ENCODE results near the gene MVB12B. TPM values are rescaled to one million over a fixed set of nuclear protein-coding genes. Genes with fewer than 3 reads are reported as not detected.
A peak's percentile ranks its signal among the peaks of the same experiment; 100 is the strongest.

MVB12B gene
- total and polyA plus RNA-seq, 2 experiments from 2014 or later = 19.0 to 29.9 TPM

DNA sequence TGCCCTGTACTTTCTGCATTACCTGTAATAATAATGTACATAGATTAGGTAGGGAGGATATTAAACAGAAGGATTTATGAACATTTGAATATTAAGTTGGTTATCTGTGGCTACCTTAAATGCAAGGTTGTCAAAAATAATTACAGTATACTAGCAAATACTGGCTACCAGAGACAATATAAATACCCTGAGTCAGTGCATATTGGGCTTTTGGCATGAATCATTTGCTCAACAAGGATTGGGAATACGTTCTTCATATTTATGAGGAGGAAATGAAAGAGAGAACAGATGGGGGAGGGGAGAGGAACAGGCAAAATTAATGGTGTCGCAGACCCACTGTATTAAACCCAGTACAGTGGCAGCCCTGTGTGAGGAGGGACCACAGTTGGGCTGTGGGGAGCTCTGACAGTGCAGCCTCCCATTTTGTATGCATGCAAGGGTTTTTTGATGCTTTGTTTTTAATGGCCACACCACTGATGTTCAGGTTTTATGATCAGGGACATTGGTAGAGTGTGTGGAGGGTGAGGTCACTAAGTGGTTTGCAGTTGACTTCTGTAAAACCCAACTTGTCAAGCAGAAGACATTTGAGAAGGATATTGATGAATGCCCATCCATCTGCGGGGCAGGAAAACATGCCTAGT, 56.9 kb downstream of the MVB12B start:
- H3K9me3 ChIP-seq (ENCODE audit: low read depth) = no peaks in the 10 kb centered on the region
- TF ChIP-seq, protein P1, sequence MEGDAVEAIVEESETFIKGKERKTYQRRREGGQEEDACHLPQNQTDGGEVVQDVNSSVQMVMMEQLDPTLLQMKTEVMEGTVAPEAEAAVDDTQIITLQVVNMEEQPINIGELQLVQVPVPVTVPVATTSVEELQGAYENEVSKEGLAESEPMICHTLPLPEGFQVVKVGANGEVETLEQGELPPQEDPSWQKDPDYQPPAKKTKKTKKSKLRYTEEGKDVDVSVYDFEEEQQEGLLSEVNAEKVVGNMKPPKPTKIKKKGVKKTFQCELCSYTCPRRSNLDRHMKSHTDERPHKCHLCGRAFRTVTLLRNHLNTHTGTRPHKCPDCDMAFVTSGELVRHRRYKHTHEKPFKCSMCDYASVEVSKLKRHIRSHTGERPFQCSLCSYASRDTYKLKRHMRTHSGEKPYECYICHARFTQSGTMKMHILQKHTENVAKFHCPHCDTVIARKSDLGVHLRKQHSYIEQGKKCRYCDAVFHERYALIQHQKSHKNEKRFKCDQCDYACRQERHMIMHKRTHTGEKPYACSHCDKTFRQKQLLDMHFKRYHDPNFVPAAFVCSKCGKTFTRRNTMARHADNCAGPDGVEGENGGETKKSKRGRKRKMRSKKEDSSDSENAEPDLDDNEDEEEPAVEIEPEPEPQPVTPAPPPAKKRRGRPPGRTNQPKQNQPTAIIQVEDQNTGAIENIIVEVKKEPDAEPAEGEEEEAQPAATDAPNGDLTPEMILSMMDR (IDR thresholded peaks at IDR 0.05; ENCODE audit: low read depth, low read length) = no peak
- no peak overlapping the region for H3K4me3 ChIP-seq
- H3K27ac ChIP-seq = no peak overlapping the region
- H3K27me3 ChIP-seq = no peaks in the 10 kb centered on the region
- H3K4me1 ChIP-seq (ENCODE audit: low read depth) = no peaks in the 10 kb centered on the region
- peaks cover 10% of the 10 kb centered on the region for H3K36me3 ChIP-seq
- no peak for DNase-seq (ENCODE audit: low read depth in 1 of 2, low spot score in 1 of 2)

DNA sequence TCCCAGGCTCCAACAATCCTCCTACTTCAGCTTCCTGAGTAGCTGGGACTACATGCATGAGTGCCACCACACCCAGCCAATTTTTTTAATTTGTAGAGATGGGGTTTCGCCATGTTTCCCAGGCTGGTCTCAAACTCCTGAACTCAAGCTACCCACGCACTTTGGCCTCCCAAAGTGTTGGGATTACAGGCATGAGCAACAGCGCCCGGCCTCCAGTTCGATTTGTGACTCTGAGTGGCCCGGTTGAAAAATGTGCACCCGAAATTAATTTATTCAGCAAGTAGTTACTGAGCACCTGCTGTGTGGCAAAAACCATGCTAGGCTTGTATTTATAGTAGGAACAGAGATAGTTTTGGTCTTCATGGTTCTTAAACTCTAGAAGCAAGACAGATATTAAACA, 58.3 kb downstream of the MVB12B start:
- Histone ChIP-seq H3K36me3 (peaks cover 10% of the 10 kb centered on the region), H3K4me1 (ENCODE audit: low read depth) (no peaks in the 10 kb centered on the region), H3K27me3 (no peaks in the 10 kb centered on the region), H3K27ac (no peak overlapping the region), H3K4me3 (no peak overlapping the region), H3K9me3 (ENCODE audit: low read depth) (no peaks in the 10 kb centered on the region)
- DNase-seq (ENCODE audit: low read depth in 1 of 2, low spot score in 1 of 2) = no peak
- TF ChIP-seq, protein P1 (IDR thresholded peaks at IDR 0.05; ENCODE audit: low read depth, low read length) = no peak

DNA sequence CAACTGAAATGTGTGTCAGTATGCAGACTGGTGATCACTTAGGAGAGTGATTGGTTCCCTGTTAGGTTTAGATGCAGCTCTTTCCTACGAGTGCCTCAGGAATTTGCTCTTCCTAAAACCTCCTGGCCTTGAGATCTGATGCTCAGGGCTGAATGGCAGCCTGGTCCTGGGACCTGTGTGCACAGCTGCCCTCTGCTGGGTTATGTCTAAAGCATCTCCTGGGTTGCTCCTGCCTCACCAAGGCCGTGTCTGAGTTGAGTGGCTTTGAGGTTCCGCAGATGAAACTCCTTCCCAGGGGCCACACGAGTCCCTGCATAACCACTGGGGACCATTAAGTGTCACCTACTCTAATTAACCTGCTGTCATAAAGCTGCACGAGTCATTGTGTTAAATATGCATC, 59.5 kb downstream of the MVB12B start:
- Histone ChIP-seq H3K4me1 (ENCODE audit: low read depth) (no peaks in the 10 kb centered on the region), H3K4me3 (no peak overlapping the region), H3K27me3 (no peaks in the 10 kb centered on the region), H3K9me3 (ENCODE audit: low read depth) (no peaks in the 10 kb centered on the region), H3K36me3 (peaks cover 10% of the 10 kb centered on the region), H3K27ac (no peak overlapping the region)
- TF ChIP-seq, protein P1 (IDR thresholded peaks at IDR 0.05; ENCODE audit: low read depth, low read length) = peak; percentile 26
- DNase-seq (ENCODE audit: low read depth in 1 of 2, low spot score in 1 of 2) = peak; percentile 27 to 34

DNA sequence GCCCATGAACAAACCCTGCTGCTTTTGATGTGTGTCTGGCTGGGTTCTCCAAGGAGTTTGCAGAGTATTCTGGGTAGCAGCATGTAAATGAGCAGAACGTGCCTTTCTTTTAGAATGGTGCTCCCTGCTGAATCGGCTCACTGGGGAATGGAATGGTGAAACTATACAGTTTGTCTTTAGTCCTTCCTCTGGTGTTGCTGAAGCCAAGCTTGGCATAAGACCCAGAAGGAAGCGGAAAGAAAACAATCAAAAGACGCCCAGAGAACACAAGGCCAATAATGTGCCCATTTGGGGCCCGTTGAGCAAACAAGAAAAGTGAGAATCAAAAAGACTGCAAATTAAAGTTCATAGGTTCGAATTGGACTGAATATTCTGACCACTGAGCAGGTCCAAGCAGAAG, 60.1 kb downstream of the MVB12B start:
- Histone ChIP-seq H3K9me3 (ENCODE audit: low read depth) (no peaks in the 10 kb centered on the region), H3K27ac (no peak overlapping the region), H3K36me3 (peaks cover 10% of the 10 kb centered on the region), H3K27me3 (no peaks in the 10 kb centered on the region), H3K4me3 (no peak overlapping the region), H3K4me1 (ENCODE audit: low read depth) (no peaks in the 10 kb centered on the region)
- DNase-seq (ENCODE audit: low read depth in 1 of 2, low spot score in 1 of 2) = no peak
- TF ChIP-seq, protein P1 (IDR thresholded peaks at IDR 0.05; ENCODE audit: low read depth, low read length) = no peak

DNA sequence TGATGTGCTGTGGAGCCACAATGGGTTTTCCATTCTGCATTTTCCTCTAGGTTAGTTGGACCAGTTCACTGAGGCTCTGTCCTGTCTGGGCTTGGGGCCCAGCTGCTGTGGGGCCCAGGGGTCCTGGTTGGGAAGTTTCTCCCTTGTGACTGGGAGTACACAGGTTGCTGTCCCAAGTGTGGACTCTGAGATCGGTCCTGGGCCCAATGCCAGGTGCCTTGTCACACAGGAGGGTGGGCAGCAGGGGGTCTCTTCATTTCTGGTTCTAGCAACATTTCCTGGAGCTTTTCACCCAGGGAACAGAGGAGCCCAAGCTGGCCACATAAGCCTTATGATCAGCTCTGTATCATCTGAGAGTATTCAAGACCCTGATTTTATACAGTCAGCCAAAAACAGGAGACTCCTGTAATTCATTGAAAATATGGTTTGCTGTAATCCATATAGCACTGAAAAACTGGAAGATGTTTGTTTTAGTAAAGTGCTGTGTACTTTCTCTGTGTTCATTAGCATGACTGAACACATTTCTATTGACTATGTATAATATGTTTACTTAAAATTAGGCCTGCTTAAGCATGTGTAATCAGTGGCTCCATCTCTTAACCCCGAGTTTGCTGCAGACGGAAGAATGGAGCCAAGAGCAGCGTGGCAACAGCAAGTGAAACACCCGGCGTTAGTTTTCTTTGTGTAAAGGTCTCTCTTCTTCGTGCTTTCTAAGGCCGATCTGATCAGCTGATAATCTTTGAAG, 62.5 kb downstream of the MVB12B start:
- Histone ChIP-seq H3K9me3 (ENCODE audit: low read depth) (no peaks in the 10 kb centered on the region), H3K27ac (no peak overlapping the region), H3K4me3 (no peak overlapping the region), H3K4me1 (ENCODE audit: low read depth) (no peaks in the 10 kb centered on the region), H3K36me3 (peaks cover 10% of the 10 kb centered on the region), H3K27me3 (no peaks in the 10 kb centered on the region)
- TF ChIP-seq, protein P1 (IDR thresholded peaks at IDR 0.05; ENCODE audit: low read depth, low read length) = no peak
- no peak for DNase-seq (ENCODE audit: low read depth in 1 of 2, low spot score in 1 of 2)
